RPMI8226 (cell line): ENCODE data around the gene PLA2G6.

Source experiments
- DNase-seq: peaks from one replicate; pipeline ENCODE4 v3.0.0-alpha.2; 2015

Gene PLA2G6

DNA sequence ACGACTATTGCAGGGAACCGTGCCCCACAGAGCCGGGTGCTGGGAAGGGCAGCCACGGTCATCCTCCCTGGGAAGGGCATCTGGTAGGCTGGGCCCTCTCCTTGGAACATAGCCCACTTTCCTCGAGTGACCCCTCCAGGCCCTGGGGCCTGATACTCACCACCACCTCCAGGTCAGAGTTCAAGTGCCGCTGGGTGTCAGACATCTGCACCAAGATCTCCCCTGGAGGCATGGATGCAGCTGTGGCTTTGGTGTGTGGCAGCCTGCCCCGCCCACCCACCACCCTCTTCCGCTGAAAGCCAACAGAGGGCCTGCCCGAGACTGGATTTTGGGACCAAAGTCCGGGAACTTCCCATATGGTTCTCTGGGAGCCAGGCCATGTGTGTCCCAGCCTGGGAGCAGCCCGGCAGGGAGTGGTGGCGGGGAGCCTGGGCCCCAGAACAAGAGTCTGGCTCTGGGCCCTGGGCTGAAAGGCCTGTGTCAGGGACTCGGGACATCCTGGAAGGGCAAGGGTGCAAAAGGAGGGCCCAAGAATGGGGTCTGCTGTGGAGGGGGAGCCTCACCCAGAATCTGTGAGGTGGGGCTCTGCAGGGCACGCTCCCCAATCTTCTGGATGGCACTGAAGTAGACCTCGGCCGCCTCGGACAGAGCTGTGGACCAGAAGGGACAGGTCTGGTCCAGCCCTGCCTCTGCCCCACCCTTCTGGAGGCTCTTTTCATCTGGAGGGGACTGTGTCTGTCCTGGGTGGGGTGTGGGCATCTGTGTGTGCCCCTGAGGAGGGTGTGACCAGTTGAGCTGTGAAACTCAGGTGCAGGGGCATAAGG lies 73.7 kb downstream of the PLA2G6 start:
- DNase-seq: no peak

DNA sequence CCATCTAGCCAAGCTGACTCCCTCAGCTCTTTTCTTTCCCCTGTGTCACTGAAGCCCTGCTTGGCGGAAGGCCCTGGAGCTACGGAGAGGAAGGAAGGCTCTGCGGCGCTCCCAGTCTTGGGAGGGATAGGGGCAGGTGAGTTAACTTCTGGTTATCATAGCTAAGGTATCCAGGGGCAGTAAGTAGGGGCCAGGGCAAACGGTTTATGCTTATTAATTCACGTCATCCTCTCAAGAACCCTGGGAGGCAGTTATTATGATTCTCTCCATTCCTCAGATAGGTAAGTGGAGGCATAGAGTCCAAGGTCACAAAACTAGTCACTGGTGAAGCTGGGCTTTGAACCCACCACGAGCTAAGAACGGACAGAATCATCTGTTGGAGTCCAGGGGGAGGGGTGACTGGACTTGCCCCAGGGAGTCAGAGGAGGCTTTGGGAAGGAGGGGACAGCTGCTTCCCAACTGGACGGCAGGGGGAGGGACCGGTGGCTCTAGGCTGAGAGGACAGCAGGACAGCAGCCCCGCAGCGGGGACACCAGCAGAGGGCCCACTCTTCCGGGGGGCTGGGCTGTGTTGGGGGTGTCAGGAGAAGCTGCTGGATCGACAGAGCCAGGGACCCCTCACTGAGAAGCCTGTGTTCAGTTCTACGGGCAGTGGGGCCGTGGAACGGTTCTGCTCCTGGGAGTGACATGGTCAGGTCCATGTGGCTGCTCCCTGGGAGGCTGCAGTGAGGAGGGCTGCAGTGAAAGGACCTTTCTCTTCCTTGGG lies 74.6 kb downstream of the PLA2G6 start:
- no peak for DNase-seq

DNA sequence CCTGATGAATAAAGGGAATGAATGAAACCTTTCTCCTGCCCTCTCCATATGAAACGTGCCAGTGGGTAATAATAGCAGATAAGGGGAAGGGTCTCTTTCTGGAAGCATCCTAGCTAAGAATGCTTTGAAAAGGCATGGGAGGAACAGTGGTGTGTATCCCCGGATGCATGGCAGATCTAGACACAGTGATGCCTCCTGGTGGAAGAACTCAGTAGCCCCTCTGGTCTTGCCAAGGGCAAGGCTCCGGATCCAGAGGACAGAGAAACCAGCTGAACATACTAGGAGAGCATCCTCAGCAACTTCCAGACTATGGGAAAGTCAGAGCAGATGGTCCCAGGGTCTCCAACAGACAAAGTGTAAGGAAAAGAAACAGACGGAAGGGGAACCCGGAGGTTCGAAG lies 77.5 kb downstream of the PLA2G6 start:
- DNase-seq: peak; percentile 56

DNA sequence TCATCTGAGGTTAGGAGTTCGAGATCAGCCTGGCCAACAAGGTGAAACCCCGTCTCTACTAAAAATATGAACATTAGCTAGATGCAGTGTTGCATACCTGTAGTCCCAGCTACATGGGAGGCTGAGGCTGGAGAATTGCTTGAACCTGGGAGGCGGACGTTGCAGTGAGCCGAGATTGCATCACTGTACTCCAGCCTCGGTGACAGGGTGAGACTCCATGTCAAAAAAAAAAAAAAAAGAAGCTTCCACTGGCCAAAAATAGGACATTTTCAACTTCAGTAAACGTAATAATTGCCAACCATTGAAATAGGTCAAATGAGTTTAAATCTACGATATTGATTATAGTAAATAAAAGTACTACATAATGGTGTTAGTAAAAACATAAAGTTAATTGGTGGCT lies 78.0 kb downstream of the PLA2G6 start:
- no peak for DNase-seq

DNA sequence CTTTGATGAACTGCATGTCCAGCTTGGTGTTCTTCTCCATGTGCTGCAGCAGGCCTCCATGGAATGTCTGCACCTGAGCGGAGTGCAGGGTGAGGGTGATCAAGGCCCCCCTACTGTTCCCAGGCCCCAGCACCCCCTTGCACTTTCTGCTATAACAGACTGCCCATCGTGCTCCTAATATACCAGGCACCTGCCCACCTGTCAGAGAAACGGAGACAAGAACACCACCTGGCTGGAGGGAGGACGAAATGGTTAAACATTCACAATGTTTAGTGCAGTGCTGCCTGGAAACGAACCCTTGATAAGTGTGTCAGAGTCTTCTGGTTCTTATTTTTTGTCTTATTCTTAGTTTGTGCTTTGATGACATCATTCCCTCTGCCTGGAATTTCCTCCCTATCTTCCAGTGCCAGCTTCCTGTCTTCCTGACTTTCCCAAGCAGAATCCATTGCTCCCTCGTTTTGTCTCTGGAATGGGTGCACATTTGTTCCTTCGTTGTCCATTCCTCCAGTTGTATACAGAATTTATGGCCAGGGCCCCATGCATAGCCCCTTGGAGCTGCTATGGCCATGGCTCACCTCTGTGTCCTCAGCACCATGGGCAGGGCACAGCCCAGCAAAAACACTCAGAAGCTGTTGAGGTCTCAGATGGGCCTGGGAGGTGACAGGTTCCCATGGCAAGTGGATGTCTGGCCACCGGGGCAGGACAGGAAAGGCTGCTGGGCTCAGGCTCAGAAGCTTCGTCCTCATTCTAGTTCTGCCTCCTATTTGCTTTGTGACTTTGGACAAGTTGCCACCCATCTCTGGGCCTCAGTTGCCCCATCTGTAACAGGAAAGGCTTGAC lies 83.0 kb downstream of the PLA2G6 start:
- no peak for DNase-seq

DNA sequence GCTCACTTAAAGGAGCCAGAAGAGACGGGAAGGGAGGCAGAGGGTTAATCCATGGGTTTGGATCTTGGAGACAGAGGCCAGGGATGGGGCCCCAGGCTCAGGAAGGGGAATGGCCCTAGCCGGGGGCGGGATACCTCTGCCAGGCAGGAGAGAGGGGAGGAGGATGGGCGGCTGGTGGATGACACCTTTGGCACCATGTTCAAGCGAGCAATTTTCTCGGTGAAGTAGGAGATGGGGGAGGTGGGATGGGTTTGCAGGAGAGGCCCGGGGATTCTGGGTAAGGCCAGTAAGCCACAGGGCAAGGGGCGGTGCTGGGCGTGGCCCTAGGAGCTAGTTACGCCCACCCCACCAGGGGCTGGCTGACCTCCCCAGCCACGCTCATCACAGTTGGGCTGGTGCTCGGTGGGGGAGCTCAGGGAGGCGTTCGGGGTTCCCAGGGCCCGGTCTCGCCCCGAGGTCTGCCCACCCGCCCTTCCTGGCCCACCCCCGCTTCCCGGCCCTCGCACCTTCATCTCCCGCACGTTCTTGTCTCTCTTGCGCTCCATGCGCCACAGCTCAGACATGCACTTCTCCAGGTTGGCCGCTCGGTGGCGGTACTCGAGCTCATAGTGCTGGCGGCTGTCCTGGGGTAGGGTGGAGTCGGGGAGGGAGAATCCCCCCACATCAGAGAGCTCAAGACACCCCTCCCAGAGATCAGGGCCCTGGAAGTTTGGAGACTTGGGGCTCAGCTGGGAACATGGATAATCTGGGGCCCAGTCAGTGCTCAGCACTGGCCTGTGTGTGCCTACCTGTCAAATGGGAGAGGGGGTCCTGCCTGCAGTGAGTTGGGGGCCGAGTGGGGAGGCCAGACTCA lies 83.8 kb downstream of the PLA2G6 start:
- no peak for DNase-seq

DNA sequence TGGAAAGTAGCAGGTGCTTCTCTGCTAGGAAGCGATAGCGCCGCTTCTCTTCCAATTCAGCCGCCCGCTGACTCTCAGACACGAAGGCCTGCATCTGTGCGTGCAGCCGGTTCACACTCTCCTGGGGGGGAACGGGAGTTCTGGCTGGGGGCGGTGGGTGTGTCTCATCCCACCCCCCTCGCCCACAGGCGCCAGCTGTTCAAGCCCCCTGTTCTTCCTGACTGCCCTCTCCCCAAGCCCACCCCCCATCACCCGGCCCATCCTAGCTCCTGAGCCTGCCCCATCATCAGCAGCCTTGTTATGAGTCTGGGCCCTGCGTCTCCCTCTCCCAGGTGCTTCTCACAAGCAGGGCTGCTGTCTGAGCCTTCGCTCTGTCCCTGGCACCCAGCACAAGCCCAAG lies 84.6 kb downstream of the PLA2G6 start:
- DNase-seq: no peak

DNA sequence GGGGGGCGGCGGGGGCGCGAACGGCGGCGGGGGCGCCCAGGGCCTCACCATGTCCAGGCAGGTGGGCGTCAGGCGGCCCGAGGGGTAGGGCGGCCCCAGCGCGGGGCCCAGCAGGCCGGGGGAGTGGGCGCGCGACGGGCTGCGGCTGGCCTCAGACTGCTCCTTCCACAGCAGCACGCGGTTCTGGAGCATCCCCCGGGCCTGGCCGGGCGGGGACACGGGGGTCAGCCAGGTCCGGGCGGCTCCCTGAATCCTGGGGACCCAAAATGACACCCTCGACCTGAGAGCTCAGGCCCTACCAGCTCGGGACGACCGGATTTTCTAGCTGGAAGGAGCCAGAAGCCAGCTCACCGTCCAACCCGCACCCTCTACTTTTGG lies 92.2 kb downstream of the PLA2G6 start:
- no peak for DNase-seq

DNA sequence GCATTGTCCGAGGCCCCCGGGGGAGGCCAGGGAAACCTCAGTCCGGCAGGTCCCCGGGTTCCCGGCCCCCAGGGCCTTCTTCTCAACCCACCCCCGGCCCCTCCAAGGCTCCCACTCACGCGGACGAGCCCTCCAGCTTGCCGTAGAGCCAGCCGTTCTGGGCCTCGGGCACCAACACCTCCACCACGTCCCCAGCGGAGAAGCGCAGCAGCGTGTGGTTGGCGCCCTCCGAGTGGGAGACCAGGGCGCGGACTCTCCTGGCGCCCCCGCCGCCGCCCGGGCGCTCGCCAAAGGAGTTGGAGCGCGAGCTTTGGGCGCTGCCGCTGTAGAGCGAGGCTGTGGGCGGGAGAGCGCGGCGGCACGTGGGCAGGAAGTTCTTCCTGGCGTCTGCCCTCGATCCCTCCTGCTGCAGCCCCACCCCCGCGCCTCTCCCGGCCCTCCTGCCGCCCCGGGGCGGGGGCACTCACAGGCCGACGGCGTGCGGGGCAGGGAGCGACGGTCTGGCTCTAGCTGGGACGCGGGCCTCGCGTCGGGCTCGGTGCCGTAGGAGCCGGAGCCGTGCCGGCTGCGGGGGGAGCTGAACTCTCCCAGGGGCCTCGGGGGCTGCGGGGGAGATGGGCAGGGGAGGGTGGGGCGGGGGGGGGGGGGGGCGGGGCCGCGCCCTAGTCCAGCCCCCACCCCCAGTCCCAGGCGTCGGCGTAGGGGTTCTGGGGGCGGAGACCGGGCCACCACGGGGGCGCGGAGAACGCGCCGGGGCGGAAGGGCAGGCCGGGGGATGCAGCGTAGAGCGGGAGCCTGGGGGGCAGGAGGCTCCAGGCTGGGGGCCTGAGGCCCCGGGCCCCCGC lies 92.8 kb downstream of the PLA2G6 start:
- no peak for DNase-seq

DNA sequence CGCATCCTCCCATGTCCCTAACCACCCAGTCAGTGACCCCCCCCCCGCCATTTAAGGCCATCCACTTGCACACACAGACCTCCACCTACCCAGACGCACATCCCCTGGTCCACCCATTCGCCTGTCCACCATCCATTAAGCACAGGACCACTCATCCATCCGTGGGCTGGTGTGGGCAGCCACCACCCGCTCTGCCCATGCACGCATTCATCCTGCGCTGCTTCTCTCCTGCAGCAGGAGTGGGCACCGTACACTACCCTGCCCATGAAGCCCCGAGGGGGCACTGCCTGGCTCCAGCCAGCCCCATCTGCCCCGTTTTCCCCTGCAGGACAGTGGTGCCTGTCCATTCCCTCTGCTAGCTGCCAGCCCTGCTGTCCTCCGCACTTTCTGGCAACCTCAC lies 93.8 kb downstream of the PLA2G6 start:
- DNase-seq: no peak

DNA sequence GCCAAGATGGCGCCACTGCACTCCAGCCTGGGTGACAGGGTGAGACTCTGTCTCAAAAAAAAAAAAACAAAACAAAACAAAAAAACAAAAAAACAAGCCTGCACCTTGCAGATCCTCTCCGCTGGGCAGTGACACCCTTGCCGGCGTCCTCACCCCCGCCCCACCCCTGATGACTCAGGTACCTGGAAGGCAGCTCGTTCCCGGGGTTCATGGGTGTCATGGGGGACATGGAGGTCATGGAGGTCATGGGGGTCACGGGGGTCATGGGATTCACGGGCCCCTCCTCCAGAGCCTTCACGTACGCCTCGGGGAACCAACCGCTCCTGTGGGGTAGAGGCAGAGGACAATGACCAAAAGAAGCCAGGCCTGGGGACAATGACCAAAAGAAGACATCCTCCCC lies 94.7 kb downstream of the PLA2G6 start:
- no peak for DNase-seq

DNA sequence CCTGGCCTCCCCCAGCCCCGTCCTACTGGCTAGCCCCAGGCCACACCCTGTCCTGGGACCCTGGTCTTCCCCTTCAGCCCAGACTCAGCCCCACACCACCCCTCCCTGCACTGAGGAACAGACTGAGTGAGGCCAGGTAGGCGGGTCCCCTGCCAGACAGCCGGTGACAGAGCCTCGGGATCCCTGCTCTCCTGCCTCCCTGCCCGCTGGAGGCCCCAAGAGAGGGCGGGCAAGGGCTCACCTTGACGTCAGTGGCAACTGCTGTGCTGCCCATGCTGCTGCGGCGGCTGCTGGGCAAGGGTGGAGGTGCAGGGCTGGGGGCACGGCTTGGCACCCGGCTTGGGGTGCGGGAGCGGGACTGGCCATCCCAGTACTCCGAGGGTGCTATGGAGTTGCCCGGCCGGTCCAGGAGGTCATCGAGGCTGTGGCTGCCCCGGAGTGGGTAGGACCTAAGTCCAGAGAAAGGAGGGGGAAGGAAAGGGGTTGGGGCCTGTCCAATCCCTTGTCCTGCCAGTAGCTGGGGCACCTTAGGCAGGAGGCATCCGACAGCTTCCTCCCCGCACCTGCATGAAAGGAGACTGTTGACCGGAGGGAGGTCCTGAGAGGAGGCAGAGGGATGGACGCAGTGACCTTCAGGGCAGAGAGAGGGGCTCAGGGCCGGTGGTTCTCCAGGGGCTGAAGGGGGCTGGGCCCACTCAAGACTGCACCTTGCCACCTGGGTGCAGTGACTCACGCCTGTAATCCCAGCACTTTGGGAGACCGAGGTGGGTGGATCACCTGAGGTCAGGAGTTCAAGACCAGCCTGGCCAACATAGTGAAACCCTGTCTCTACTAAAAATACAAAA lies 95.4 kb downstream of the PLA2G6 start:
- DNase-seq: no peak

DNA sequence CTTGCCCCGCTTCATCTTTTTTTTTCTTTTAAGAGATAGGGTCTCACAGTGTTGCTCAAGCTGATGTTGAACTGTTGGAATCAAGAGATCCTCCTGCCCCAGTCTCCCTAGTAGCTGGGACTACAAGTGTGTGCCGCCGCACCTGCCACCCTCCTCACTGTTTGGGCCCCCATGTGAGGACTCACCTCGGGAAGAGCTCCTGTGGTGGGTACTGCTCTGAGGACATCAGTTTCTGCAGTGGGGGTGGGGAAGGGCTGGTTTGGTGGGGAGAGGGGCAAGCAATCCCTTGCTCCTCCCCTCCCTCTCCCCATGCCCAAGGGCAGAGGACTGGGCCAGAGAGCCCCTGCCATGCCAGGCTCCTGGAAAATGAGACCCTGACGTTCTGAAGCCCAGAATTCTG lies 96.1 kb downstream of the PLA2G6 start:
- no peak for DNase-seq

DNA sequence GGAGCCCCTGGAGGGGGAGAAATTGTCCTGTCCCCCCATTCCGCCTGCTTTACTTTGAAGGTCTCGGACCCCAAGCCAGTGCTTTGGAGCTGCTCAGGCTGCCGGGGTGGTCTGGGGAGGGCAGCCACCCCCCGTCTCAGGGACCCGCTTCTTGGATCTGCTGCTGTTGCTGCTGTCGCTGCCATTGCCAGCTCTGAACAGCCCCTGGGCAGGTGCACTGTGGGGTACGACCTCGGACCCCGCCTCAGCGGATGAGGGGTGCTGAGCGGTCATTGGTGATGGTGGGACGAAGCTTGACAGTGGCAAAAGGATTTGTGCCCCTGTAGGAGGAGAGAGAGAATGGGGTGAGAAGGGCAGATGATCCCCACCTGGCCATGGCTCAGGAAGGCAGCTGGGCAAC lies 96.6 kb downstream of the PLA2G6 start:
- no peak for DNase-seq

DNA sequence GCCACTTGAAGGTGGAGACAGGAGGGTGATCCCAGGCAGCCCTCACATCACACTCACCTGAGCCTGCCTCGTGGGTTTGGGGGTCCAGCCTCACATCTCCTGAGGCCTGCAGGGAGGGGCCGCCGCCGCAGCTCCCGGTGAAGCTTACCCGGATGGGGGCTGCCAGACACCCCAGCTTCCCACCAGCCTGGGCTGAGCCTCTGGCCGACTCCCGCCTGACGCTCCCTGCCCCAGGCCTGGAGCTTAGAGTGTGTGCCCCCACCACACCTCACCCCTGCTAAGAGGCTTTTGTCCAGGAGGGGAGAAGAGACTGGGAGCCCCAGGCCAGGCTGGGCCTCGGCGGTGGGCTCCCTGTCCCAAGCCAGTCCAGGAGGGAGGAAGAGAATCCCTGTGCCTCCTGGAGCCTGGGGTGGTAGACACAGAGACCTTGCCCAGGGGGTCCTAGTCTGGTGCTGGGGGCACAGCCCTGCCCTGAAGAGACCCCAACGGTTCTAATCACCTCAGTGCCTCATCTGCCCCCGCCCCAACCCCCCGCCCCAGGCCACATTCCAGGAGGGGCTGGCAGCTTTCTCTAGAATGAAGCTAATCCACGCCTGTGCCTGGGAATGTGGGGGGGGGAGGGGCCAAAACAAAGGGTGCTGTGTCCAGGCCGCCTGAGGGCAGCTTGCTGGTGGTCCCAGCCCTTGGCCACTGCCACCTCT lies 97.5 kb downstream of the PLA2G6 start, which contains the start of gene SLC16A8:
SLC16A8 (minus strand) TSS at position 254 of the 701 bp plus-strand sequence. CDS start 1,311 bp downstream, outside the sequence.
- DNase-seq: no peak

DNA sequence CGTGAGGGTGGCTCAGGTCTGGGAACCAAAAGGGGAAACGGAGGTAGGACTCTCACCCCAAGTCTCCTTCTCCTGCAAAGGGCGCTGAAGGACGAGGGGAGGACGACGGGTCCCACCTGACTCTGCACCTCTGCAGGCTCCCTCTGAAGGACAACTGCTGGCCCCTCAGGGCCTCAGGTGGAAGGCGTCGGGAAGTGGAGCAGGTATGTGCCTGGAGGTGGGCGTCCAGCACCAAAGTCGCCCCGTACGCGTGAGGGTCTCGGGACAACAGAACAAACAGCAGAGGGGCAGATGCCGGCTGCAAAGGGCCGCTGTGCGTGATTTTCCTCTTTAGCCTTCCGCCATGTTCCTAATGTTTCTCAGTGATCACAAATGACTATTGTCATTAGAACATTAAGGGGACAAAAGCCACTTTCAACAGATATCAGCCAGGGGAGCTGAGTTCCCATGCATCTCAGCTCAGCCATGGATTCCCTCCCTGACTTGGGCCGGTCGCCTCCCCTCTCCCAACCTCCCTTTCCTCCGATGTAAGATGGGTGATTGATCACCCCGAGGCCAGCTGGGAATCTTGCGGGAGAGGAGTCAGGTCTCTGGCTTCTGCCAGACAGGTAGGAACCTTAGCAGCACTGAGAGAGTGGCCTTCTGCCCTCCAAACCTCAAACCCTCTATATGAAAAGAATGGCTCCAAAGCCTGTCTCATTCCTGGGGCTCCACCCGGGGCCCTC lies 98.5 kb downstream of the PLA2G6 start:
- no peak for DNase-seq

DNA sequence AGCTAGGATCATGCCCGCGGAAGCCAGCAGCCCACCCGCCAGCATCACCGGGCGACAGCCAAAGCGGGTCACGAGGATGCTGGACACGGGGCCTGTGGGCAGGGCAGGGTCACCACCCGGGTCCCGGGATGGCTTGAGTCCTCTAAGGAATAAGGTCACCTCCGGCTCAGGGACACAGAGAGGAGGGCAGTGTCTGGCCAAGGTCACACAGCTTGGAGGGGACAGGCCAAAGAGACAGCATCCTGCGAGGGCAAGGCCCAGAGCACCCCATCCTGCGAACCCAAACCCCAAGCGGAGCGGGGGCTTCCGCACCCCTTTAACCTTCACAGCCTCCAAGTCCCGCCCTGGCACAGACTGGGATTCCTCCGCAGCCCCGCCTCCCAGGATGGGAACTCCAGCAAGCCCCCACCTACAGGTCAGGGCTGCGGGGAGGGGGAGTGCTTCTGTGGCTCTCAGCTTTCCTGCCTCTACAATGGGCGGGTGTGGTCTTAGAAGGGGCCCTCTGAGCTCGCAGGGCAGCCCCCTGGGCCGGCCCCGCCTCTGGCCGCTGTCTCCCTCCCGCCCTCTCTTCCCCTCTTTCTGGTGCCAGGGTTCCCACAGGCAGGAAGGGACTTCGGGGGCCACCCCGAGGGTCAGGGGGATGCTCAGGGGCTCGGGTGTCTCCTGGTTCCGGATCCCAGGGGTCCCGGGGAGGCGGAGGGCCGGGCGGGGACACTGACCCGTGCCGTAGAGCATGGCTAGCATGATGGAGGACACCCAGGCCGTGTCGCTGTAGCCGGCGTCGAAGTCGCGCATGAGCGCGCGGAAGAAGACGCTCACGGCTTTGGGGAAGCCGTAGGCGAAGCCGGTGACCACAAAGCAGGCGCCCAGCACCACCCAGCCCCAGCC lies 99.4 kb downstream of the PLA2G6 start:
- no peak for DNase-seq

DNA sequence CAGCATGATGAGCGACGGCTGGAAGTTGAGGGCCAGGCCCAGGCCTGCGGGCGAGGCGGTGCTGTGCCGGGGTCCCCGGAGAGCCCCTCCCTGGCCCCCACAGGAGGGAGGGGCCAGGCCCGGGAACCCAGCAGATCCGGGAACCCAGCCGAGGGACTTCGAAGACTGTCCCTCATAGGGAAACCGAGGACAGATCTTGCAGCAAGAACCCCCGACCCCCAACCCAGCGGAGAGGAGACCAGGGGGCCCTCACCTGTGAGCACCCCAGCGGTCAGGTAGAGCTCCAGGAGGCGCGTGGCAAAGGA lies 100.0 kb downstream of the PLA2G6 start:
- DNase-seq: no peak
